Left cardiac atrium (tissue), 4 donors: ENCODE results near the gene OR10Z1. TPM values are rescaled to one million over a fixed set of nuclear protein-coding genes. Genes with fewer than 3 reads are reported as not detected.

Source experiments
- ATAC-seq, 2 donors: fragments of 200-7000 bp; cut with Tn5 transposase; one replicate each; pipeline ENCODE4 v1.9.1; 2020; ENCODE audit warnings: mild to moderate bottlenecking in 2 of 2, moderate library complexity in 2 of 2
- DNase-seq: peaks from one replicate; pipeline ENCODE4 v3.0.0-alpha.2; 2020
- intact Hi-C, 2 donors: fragments of 100-400 bp; cut with DNase I; formaldehyde crosslinking; loops; one replicate each; pipeline versions ENCODE4 v1.14.1 to v1.15.1; 2022 to 2023
- long read RNA-seq: library from polyadenylated mRNA; unstranded; transcript quantifications from one replicate; pipeline ENCODE4 v2.0.0, GENCODE V29; 2021
- total RNA-seq, 2 donors: library from RNA; stranded (reverse); fragmentation: NEBNext Ultra II Directional; extraction: Animal tissue kit (Norgen Biotek cat#: 25700); gene quantifications; one replicate each; pipeline ENCODE4 v1.2.1, GENCODE V29; 2021
- donor health status: DM: no; HTN: yes; CAD: no.
- donor health status: DM: no; HTN: yes; CAD: no; lungs with severe emphysema.
- donor health status: DM: yes; HTN: yes; CAD: no.
- donor health status: Dilated cardiomyopathy.

The OR10Z1 gene
- total RNA-seq = not detected
- long read RNA-seq = 0 reads

GRCh38 chr1:158604968-158605367 is at the start of gene OR10Z1:
Gene OR10Z1, plus strand, starts transcription at chr1:158605268. Its CDS starts 1,171 bp downstream, at chr1:158606439.
- intact Hi-C loops = no loop called here
- ATAC-seq = no peak
- DNase-seq = no peak

GRCh38 chr1:158559696-158560095 is 45.4 kb upstream of the OR10Z1 start:
- no peak for DNase-seq
- intact Hi-C loops = no loop called here
- ATAC-seq = no peak

GRCh38 chr1:158563853-158564252 is 41.2 kb upstream of the OR10Z1 start:
- DNase-seq (no peak), ATAC-seq (no peak)
- intact Hi-C loops = no loop called here

- intact Hi-C loops = no loop called here
- DNase-seq = no peak
- no peak for ATAC-seq
Measured at GRCh38 chr1:158564608-158565007, 40.5 kb upstream of the OR10Z1 start.

GRCh38 chr1:158570480-158570879 is 34.6 kb upstream of the OR10Z1 start, which contains the start of gene OR6P1:
Gene OR6P1, minus strand, starts transcription at chr1:158570580. Its CDS starts 6,976 bp downstream, at chr1:158563604.
- DNase-seq (no peak), ATAC-seq (no peak)
- intact Hi-C loops = no loop called here

GRCh38 chr1:158572226-158572625 is 32.8 kb upstream of the OR10Z1 start:
- DNase-seq (no peak), ATAC-seq (no peak)
- intact Hi-C loops = no loop called here

GRCh38 chr1:158577561-158577960 is 27.5 kb upstream of the OR10Z1 start:
- no peak for ATAC-seq
- DNase-seq = no peak
- intact Hi-C loops = no loop called here

GRCh38 chr1:158579733-158580132 is 25.3 kb upstream of the OR10Z1 start, which contains the start of gene OR10X1:
Gene OR10X1, minus strand, starts transcription at chr1:158579899. Its CDS starts 0 bp downstream, at chr1:158579899.
- intact Hi-C loops = no loop called here
- DNase-seq (no peak), ATAC-seq (no peak)

GRCh38 chr1:158583962-158584361 is 21.1 kb upstream of the OR10Z1 start:
- intact Hi-C loops = no loop called here
- no peak for ATAC-seq
- DNase-seq = no peak

- no peak for DNase-seq
- no peak for ATAC-seq
- intact Hi-C loops = no loop called here
Measured at GRCh38 chr1:158586942-158587341, 18.1 kb upstream of the OR10Z1 start.

GRCh38 chr1:158600735-158601134 is 4.3 kb upstream of the OR10Z1 start:
- DNase-seq (no peak), ATAC-seq (no peak)
- intact Hi-C loops = no loop called here

GRCh38 chr1:158607296-158607695 is 2.2 kb downstream of the OR10Z1 start:
- ATAC-seq (no peak), DNase-seq (no peak)
- intact Hi-C loops = no loop called here

GRCh38 chr1:158611916-158612315 is 6.8 kb downstream of the OR10Z1 start:
- intact Hi-C loops = no loop called here
- ATAC-seq = no peak
- DNase-seq = no peak

GRCh38 chr1:158613764-158614163 is 8.7 kb downstream of the OR10Z1 start:
- ATAC-seq = no peak
- intact Hi-C loops = no loop called here
- no peak for DNase-seq

GRCh38 chr1:158638146-158638545 is 33.1 kb downstream of the OR10Z1 start:
- no peak for DNase-seq
- intact Hi-C loops = no loop called here
- ATAC-seq = no peak

- intact Hi-C loops = no loop called here
- DNase-seq (no peak), ATAC-seq (no peak)
Measured at GRCh38 chr1:158638904-158639303, 33.8 kb downstream of the OR10Z1 start.

GRCh38 chr1:158644449-158644848 is 39.4 kb downstream of the OR10Z1 start:
- no peak for ATAC-seq
- intact Hi-C loops = no loop called here

GRCh38 chr1:158646465-158646864 is 41.4 kb downstream of the OR10Z1 start:
- intact Hi-C loops = no loop called here
- no peak for ATAC-seq
- DNase-seq = no peak

More at GRCh38 chr1:158644449-158644848, 39.4 kb downstream of the OR10Z1 start:
- DNase-seq = no peak

GRCh38 chr1:158649052-158649451 is 44.0 kb downstream of the OR10Z1 start:
- intact Hi-C loops = no loop called here
- no peak for DNase-seq
- ATAC-seq = no peak

- ATAC-seq (no peak), DNase-seq (no peak)
- intact Hi-C loops = no loop called here
Measured at GRCh38 chr1:158652721-158653334, 47.8 kb downstream of the OR10Z1 start.

- DNase-seq (no peak), ATAC-seq (no peak)
- intact Hi-C loops = no loop called here
Measured at GRCh38 chr1:158654086-158654485, 49.0 kb downstream of the OR10Z1 start.
